LoVo (cell line): ENCODE measurements around the gene FNDC11.
"Not testable (repeated sequence)": the region's sequence is repeated elsewhere in the genome, so short reads cannot be mapped to it uniquely, and the experiment has no call there.

Experiments
- DNase-seq: peaks from one replicate; pipeline ENCODE4 v3.0.0-alpha.2; 2016; ENCODE audit warnings: low spot score

Gene FNDC11

GRCh38 chr20:63554361-63555278 is 661 bp downstream of the FNDC11 start:
- DNase-seq: no peak

DNA sequence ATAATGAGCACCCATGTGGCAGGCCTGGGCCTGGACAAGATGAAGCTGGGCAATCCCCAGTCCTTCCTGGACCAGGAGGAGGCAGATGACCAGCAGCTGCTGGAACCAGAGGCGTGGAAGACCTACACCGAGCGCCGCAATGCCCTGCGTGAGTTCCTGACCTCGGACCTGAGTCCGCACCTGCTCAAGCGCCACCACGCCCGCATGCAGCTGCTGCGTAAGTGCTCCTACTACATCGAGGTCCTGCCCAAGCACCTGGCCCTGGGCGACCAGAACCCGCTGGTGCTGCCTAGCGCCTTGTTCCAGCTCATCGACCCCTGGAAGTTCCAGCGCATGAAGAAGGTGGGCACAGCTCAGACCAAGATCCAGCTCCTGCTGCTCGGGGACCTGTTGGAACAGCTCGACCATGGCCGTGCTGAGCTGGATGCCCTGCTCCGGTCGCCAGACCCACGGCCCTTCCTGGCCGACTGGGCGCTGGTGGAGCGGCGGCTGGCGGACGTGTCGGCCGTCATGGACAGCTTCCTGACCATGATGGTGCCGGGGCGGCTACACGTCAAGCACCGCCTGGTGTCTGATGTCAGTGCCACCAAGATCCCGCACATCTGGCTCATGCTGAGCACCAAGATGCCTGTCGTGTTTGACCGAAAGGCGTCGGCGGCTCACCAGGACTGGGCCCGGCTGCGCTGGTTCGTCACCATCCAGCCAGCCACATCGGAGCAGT is 1.9 kb downstream of the FNDC11 start:
- DNase-seq: no peak

GRCh38 chr20:63556873-63557478 is 3.0 kb downstream of the FNDC11 start:
- no peak for DNase-seq

DNA sequence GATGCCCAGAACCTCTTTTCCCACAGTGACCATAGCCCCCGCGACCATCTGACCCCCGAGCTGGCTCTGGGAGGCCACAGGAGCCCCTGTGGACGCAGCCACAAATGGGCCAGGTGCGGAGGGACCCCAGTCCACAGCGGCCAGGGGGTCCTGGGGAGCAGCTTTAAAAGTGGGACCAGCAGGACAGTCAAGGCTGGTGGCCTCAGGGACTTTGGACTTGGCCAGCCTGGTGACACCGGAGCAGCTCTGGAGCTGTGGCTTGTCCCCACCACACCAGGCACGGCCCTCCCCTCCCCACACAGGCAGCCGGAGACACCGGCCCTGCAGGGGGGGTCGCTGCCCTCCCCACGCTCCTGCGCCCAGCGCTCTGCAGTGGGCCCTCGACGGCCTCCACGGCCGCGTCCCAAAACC is 3.5 kb downstream of the FNDC11 start:
- DNase-seq: no peak

DNA sequence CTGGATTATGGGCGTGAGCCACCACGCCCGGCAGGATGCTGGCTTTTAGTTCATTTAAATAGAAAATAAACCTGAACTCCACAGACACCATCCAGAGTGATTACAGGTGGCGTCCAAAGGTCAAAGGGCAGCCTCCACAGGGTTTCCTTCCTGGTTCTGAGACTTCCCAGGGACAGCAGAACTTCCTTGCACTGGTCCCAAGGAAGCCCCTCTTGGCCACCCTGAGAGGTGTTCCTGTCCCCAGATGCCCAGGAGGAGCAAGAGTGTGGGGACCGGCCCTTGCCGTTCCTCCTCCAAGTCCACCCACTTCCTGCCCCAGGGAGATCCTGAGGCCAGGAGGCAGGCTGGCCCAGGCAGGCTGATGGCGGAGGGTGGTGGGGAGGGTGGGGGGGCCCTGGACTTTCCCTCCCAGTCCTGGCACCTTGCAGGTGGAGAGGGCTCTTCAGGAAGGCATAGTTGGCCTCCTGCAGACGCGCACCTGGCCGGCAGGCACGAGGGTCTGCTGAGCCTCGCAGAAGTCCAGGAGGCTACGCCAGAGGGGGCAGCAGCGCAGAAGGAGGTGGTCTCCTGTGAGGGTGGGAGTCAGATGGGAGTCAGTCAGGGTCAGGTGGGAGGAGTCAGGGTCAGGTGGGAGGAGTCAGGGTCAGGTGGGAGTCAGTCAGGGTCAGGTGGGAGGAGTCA is 5.0 kb downstream of the FNDC11 start:
- DNase-seq: no peak

DNA sequence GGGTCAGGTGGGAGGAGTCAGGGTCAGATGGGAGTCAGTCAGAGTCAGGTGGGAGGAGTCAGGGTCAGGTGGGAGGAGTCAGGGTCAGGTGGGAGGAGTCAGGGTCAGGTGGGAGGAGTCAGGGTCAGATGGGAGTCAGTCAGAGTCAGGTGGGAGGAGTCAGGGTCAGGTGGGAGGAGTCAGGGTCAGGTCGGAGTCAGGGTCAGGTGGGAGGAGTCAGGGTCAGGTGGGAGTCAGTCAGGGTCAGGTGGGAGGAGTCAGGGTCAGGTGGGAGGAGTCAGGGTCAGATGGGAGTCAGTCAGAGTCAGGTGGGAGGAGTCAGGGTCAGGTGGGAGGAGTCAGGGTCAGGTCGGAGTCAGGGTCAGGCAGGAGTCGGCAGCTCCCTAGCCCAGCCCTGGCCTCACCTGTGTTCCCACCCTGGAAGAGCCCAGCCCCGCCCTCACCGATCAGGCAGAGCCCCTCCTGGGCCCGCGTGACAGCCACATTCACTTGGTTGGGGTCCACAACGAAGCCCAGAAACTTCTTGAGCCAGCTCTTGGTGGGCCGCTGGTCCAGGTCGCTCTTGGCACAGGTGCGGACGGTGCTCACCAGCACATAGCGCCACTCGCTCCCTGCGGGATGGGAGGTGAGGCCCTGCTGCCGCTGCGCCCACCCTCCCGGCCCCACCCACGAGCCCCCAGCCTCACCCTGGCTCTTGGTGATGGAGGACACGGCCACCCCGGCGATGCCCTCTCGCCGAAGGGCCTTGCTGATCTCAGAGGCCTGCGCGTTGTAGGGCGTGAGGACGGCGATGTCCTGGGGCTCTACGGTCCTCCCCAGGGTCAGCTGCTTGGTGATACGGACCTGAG is 5.8 kb downstream of the FNDC11 start:
- DNase-seq: not testable (repeated sequence)

- no peak for DNase-seq
Measured at GRCh38 chr20:63560333-63560805, 6.4 kb downstream of the FNDC11 start.

- DNase-seq: no peak
Measured at GRCh38 chr20:63560856-63561609, 7.1 kb downstream of the FNDC11 start.

DNA sequence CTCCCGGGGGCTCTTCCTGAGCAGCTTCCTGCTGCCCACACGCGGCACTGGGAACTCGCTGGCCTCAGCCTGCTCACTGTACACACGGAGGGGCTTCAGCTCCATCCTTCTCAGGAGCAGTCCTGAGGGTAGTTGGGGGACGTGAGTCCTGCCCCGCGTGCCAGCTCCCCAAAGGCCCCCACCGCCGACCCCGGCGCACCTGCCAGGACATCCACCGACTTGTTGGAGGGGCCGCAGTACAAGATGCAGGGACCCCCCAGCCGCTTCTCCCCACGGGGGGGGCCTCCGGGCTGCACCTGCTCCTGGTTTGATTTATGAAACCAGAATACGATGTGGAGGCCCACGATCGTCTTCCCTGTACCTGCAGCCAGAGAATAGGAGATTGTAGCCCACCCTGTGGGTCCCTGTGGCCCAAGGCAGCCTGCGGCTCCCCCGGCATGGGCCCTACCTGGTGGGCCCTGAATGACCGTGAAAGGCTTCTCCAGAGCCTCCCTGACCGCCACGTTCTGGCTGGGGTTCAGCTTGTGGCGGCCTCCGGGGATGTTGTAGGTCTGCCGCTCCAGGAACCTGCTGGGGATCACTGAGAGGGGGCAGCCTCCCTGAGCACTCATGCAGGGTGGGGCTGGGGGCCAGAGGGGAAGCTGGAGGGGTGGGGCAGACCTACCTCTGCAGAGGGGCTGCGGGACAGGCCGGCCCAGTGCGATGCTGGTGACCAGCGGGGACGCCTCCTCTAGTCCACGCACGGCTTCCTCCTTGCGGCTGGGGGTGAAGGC is 7.9 kb downstream of the FNDC11 start:
- no peak for DNase-seq

- no peak for DNase-seq
Measured at GRCh38 chr20:63562461-63563224, 8.7 kb downstream of the FNDC11 start.

DNA sequence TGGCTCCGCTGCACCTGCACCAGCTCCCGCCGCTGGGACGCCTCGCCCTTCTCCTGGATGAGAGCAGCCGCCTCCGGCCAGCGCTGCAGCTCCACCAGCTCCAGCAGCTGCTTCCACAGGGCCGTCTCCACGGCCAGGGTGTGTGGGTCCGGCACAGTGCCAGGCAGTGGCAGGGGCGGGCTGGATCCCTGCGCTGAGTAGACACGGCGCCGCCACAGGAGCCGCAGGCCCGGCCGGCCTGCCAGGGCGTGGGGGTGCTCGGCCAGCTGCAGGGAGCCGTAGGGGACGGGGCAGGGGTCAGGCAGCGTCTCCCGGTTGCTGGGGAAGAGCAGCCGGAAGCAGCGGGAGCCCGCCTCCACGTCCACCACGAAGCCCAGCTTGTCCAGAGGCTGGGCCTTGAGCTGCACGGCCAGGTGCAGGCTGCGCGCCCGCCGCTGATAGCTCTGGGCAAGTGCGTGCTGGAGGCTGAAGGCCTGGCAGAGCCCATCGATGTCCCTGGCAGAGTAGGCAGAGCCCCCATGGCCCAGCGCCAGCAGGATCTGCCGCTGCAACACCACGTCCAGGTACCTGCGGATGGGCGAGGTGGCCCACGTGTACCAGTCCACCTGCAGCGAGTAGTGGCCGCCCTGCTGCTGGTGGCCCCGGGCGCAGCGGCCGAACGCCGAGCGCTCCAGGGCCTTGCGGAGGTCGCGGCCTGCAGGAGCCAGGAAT is 9.4 kb downstream of the FNDC11 start:
- DNase-seq: no peak

- no peak for DNase-seq
Measured at GRCh38 chr20:63564036-63564810, 10.3 kb downstream of the FNDC11 start.

DNA sequence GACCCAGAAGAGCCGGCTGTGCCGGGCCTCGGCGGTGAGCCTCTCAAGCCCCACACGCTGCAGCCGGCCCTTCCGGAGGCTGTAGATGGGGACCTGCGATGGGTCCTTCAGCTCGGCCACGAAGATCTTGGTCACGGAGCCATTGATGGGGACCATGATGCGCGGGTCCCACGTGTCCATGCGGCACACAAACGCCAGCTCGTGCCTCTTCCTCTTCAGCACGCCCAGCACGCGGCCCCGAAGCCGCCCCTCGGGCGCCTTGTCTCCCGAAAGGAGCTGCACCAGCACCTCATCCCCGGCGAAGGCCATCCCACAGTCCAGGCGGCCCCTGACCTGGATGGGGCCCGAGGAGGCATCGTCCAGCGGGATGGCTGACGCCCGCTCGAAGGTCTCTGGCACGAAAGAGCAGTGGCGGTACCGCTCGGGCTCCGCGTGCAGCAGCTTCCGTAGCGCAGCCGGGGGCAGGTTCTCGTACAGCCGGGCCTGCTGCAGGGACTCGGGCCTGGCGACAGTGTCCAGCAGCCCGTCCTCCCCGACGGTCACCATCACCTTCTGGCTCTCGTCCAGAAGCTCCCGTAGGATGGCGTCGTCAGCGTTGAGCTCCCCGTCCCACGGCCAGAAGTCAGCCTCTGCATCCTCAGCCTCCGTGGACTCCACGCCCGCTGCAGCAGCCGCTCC is 11.2 kb downstream of the FNDC11 start:
- DNase-seq: no peak

- DNase-seq: no peak
Measured at GRCh38 chr20:63565699-63566335, 11.9 kb downstream of the FNDC11 start.

- DNase-seq: no peak
Measured at GRCh38 chr20:63566395-63567135, 12.6 kb downstream of the FNDC11 start.

- DNase-seq: no peak
Measured at GRCh38 chr20:63567136-63567385, 13.1 kb downstream of the FNDC11 start.
